ENCODE results near the gene VTI1A. TPM values are rescaled to one million over a fixed set of nuclear protein-coding genes. Genes with fewer than 3 reads are reported as not detected.

VTI1A gene
- total and polyA plus RNA-seq, 9 of the 15 experiments (the other 6 are each of a cell fraction or from before 2014, with no cell fraction given), result 9.3 to 21.4 (median 16.0) TPM

GRCh38 chr10:112587729-112588128 lies 140.7 kb downstream of the VTI1A start:
- CTCF ChIA-PET (ENCODE audit: low intra/inter-chr PET ratio), result no interaction called here
- TF ChIP-seq KLF10 (CRISPR knock-in tag; IDR thresholded peaks at IDR 0.05), result no peak
- no peak for TF ChIP-seq HMG20A (CRISPR knock-in tag; conservative IDR thresholded peaks at IDR 0.05)
- TF ChIP-seq ZNF3 (CRISPR knock-in tag; IDR thresholded peaks at IDR 0.05), result no peak
- TF ChIP-seq GTF2F1 (IDR thresholded peaks at IDR 0.05; ENCODE audit: low read depth, low read length), result no peak
- TF ChIP-seq ZNF586 (CRISPR knock-in tag; conservative IDR thresholded peaks at IDR 0.05), result no peak
- no peak for TF ChIP-seq FOSL1 (tag; conservative IDR thresholded peaks at IDR 0.05)
- TF ChIP-seq HDGF (IDR thresholded peaks at IDR 0.05), result no peak
- no peak for TF ChIP-seq CLOCK (CRISPR knock-in tag; IDR thresholded peaks at IDR 0.05; ENCODE audit: borderline replicate concordance)
- no peak for TF ChIP-seq CBFA2T2 (conservative IDR thresholded peaks at IDR 0.05)
- TF ChIP-seq NR4A1 (CRISPR knock-in tag; IDR thresholded peaks at IDR 0.05), result no peak
- TF ChIP-seq NR4A1 (tag; IDR thresholded peaks at IDR 0.05), result no peak
- TF ChIP-seq ZNF280A (IDR thresholded peaks at IDR 0.05; ENCODE audit: low read depth, partially characterized antibody), result no peak
- no peak for TF ChIP-seq EGR1 (conservative IDR thresholded peaks at IDR 0.05)
- TF ChIP-seq STAT5B (CRISPR knock-in tag; IDR thresholded peaks at IDR 0.05), result no peak
- TF ChIP-seq NCOA2 (IDR thresholded peaks at IDR 0.05; ENCODE audit: partially characterized antibody in 2 of 2), result no peak
- no peak for TF ChIP-seq LCOR (CRISPR knock-in tag; IDR thresholded peaks at IDR 0.05)
- no peak for TF ChIP-seq GMEB1 (CRISPR knock-in tag; IDR thresholded peaks at IDR 0.05)
- TF ChIP-seq SFPQ (IDR thresholded peaks at IDR 0.05; ENCODE audit: low read depth, low read length), result no peak
- Histone ChIP-seq H3K27me3 (ENCODE audit: control insufficient read depth in 2 of 2, insufficient read depth in 2 of 2, low read length in 2 of 2) (no peaks in the 10 kb centered on the region), H2AFZ (ENCODE audit: low read depth, low read length) (no peak overlapping the region), H3K79me2 (ENCODE audit: control insufficient read depth, insufficient read depth, low read length) (no peaks in the 10 kb centered on the region), H3K4me2 (ENCODE audit: insufficient read depth, low read length) (no peak overlapping the region), H3K9ac (ENCODE audit: insufficient read depth in 1 of 2, low read depth in 2 of 2, low read length in 2 of 2) (no peak overlapping the region), H3K27ac (ENCODE audit: extremely low read depth, low read depth, low read length) (no peak overlapping the region), H3K36me3 (ENCODE audit: control insufficient read depth, insufficient read depth, low read length) (no peaks in the 10 kb centered on the region), H3K9me3 (replicated peaks; ENCODE audit: control insufficient read depth, insufficient read depth, low read depth, low read length) (no peaks in the 10 kb centered on the region), H3K4me3 (no peak overlapping the region), H4K20me1 (replicated peaks; ENCODE audit: control insufficient read depth, insufficient read depth, low read length) (no peaks in the 10 kb centered on the region), H3K4me1 (replicated peaks in 1 of 2; ENCODE audit: control insufficient read depth in 2 of 2, insufficient read depth in 2 of 2, low read length in 2 of 2) (no peaks in the 10 kb centered on the region), H3K9me1 (ENCODE audit: control insufficient read depth, insufficient read depth, low read length) (no peaks in the 10 kb centered on the region)
- no peak for FAIRE-seq
- no TSS peak for BruUV-seq (replicated peaks)
- POLR2A ChIA-PET, result no interaction called here
- no peak for DNase-seq (ENCODE audit: extremely low read depth in 1 of 4, low spot score in 3 of 4)
- intact Hi-C loops (cut with micrococcal nuclease), result no loop called here
- ATAC-seq, result no peak
- in situ Hi-C loops (cut with MboI), result no loop called here

All from K562 (cell line).